SK-MEL-5 (cell line): ENCODE results near the gene ASIC3. TPM values are rescaled to one million over a fixed set of nuclear protein-coding genes. Genes with fewer than 3 reads are reported as not detected.

Experiments used
- total RNA-seq: library from RNA; depleted of rRNA; stranded (reverse); fragments of >200 nt; shearing (Covaris generic); gene quantifications from 2 replicates; pipeline ENCODE4 v1.2.3, GENCODE V29; 2014; rRNA removed

The ASIC3 gene
- total RNA-seq, 1 experiment from 2014 or later = 0.42 TPM

Other genes with a start within 250 kb of the ASIC3 start
- 0.63 and 1.4 TPM in 2 replicates for gene TMEM176B, start 248.2 kb upstream of the ASIC3 start, total RNA-seq
- not detected in 2 replicates for gene TMEM176A, start 247.8 kb upstream of the ASIC3 start, total RNA-seq
- 0.05 and 0.21 TPM in 2 replicates for gene AOC1, start 196.0 kb upstream of the ASIC3 start, total RNA-seq
- 0.05 and 0.37 TPM in 2 replicates for gene KCNH2, start 70.2 kb upstream of the ASIC3 start, total RNA-seq
- 0.03 TPM in 1 of 2 replicates, not detected in the other for gene NOS3, start 57.5 kb upstream of the ASIC3 start, total RNA-seq
- gene ATG9B, start 24.0 kb upstream of the ASIC3 start, total RNA-seq = 0.13 and 0.27 TPM in 2 replicates
- gene ABCB8, start 20.1 kb upstream of the ASIC3 start, total RNA-seq = 47.9 and 55.7 TPM in 2 replicates
- 80.8 TPM in 2 replicates for gene CDK5, start 9.4 kb downstream of the ASIC3 start, total RNA-seq
- 286 and 311 TPM in 2 replicates for gene SLC4A2, start 11.1 kb downstream of the ASIC3 start, total RNA-seq
- gene FASTK, start 32.3 kb downstream of the ASIC3 start, total RNA-seq = 113 and 130 TPM in 2 replicates
- gene TMUB1, start 35.0 kb downstream of the ASIC3 start, total RNA-seq = 38.5 and 38.9 TPM in 2 replicates
- gene AGAP3, start 37.9 kb downstream of the ASIC3 start, total RNA-seq = 79.6 and 84.4 TPM in 2 replicates
- gene GBX1, start 119.2 kb downstream of the ASIC3 start, total RNA-seq = not detected in 2 replicates
- not detected in 2 replicates for gene ASB10, start 138.7 kb downstream of the ASIC3 start, total RNA-seq
- not detected in 2 replicates for gene H2BK1, start 162.0 kb downstream of the ASIC3 start, total RNA-seq
- 93.5 and 94.6 TPM in 2 replicates for gene ABCF2, start 178.7 kb downstream of the ASIC3 start, total RNA-seq
- 44.0 and 45.7 TPM in 2 replicates for gene CHPF2, start 184.0 kb downstream of the ASIC3 start, total RNA-seq
- 22.9 and 24.3 TPM in 2 replicates for gene SMARCD3, start 200.2 kb downstream of the ASIC3 start, total RNA-seq